Measurements from ENCODE around the gene PLCH2. TPM values are rescaled to one million over a fixed set of nuclear protein-coding genes. Genes with fewer than 3 reads are reported as not detected.

PLCH2 gene
- total RNA-seq, 1 donor from 2014 or later = 61.4 TPM

- H3K27me3 Mint-ChIP-seq (ENCODE audit: unreplicated experiment) = peaks cover 6% of the 10 kb centered on the region
- no peak for DNase-seq
- no peak for TF ChIP-seq CTCF (IDR thresholded peaks at IDR 0.05; ENCODE audit: partially characterized antibody, unreplicated experiment)
- H3K4me1 Mint-ChIP-seq (ENCODE audit: low read depth, unreplicated experiment) = peaks cover 5% of the 10 kb centered on the region
- H3K27ac Mint-ChIP-seq (ENCODE audit: unreplicated experiment) = no peak overlapping the region
- H3K4me3 Mint-ChIP-seq (ENCODE audit: unreplicated experiment) = no peak overlapping the region
- peaks cover 18% of the 10 kb centered on the region for H3K36me3 Mint-ChIP-seq (ENCODE audit: unreplicated experiment)
- peaks cover 4% of the 10 kb centered on the region for H3K9me3 Mint-ChIP-seq (ENCODE audit: unreplicated experiment)
These were observed 13.5 kb downstream of the PLCH2 start for GRCh38 chr1:2489615-2490014.

GRCh38 chr1:2492091-2492490 is 16.0 kb downstream of the PLCH2 start:
- Mint-ChIP-seq H3K4me1 (ENCODE audit: low read depth, unreplicated experiment) (peaks cover 5% of the 10 kb centered on the region), H3K27me3 (ENCODE audit: unreplicated experiment) (peaks cover 10% of the 10 kb centered on the region), H3K4me3 (ENCODE audit: unreplicated experiment) (peak overlapping the region; percentile 42), H3K9me3 (ENCODE audit: unreplicated experiment) (peaks cover 4% of the 10 kb centered on the region), H3K36me3 (ENCODE audit: unreplicated experiment) (peaks cover 18% of the 10 kb centered on the region), H3K27ac (ENCODE audit: unreplicated experiment) (no peak overlapping the region)
- no peak for TF ChIP-seq CTCF (IDR thresholded peaks at IDR 0.05; ENCODE audit: partially characterized antibody, unreplicated experiment)
- DNase-seq = no peak

GRCh38 chr1:2493218-2493617 is 17.1 kb downstream of the PLCH2 start:
- DNase-seq = no peak
- Mint-ChIP-seq H3K36me3 (ENCODE audit: unreplicated experiment) (peaks cover 8% of the 10 kb centered on the region), H3K9me3 (ENCODE audit: unreplicated experiment) (peaks cover 4% of the 10 kb centered on the region), H3K4me1 (ENCODE audit: low read depth, unreplicated experiment) (peaks cover 5% of the 10 kb centered on the region), H3K27me3 (ENCODE audit: unreplicated experiment) (peaks cover 10% of the 10 kb centered on the region), H3K4me3 (ENCODE audit: unreplicated experiment) (no peak overlapping the region), H3K27ac (ENCODE audit: unreplicated experiment) (no peak overlapping the region)
- TF ChIP-seq CTCF (IDR thresholded peaks at IDR 0.05; ENCODE audit: partially characterized antibody, unreplicated experiment) = no peak

GRCh38 chr1:2493691-2494322 is 17.7 kb downstream of the PLCH2 start:
- no peak overlapping the region for H3K27ac Mint-ChIP-seq (ENCODE audit: unreplicated experiment)

More at GRCh38 chr1:2493691-2494322, 17.7 kb downstream of the PLCH2 start:
- Mint-ChIP-seq H3K9me3 (ENCODE audit: unreplicated experiment) (peaks cover 3% of the 10 kb centered on the region), H3K36me3 (ENCODE audit: unreplicated experiment) (peaks cover 3% of the 10 kb centered on the region), H3K4me3 (ENCODE audit: unreplicated experiment) (no peak overlapping the region), H3K27me3 (ENCODE audit: unreplicated experiment) (peaks cover 10% of the 10 kb centered on the region), H3K4me1 (ENCODE audit: low read depth, unreplicated experiment) (peaks cover 5% of the 10 kb centered on the region)
- no peak for TF ChIP-seq CTCF (IDR thresholded peaks at IDR 0.05; ENCODE audit: partially characterized antibody, unreplicated experiment)
- DNase-seq = no peak
